Heart left ventricle (tissue), 13 donors: ENCODE data around the gene XBP1.

Experiments
- CTCF ChIP-seq, 12 donors: fragments of 200-600 bp; sonication (generic) in 4 of 12; IDR thresholded peaks; one replicate each; pipeline versions ENCODE4 v1.5.0 to v1.8.0; 2018 to 2022; ENCODE audit warnings: antibody characterized with exemption in 12 of 12, mild to moderate bottlenecking in 5 of 12
- POLR2A ChIP-seq, 2 donors: fragments of 450-650 bp; IDR thresholded peaks; one replicate each; pipeline ENCODE4 v1.6.1; 2017; ENCODE audit warnings: antibody characterized with exemption in 2 of 2, mild to moderate bottlenecking in 2 of 2, moderate library complexity in 2 of 2
- donor health status: ischemic (EF 13 %, LVEDD 7.1; RV severe dilation, severe dysfunction).
- donor health status: DM: no; HTN: yes; CAD: no.
- donor health status: DM: no; HTN: no; CAD: no.
- donor health status: ischemic (EF 25% LVEDD 6.9; RV normal size, moderate dysfunction).
- donor health status: ischemic (EF 25% LVEDD 5.7; RV mildly dilated, moderate dysfunction).
- donor health status: ischemic (EF 35%, LVEDD 5.7; RV mildly dilated, moderate dysfunction).
- donor health status: nonischemic (EF 11% LVEDD 7.7; RV severe dilation, severe dysfunction).
- donor health status: DM: yes; HTN: yes; CAD: no.
- donor health status: PGD.
- donor health status: ischemic (EF 29% LVEDD 5.4; RV normal size, mild dysfunction).
- donor health status: nonischemic (EF 23%, LVEDD 6.1; RV moderate dilation, normal function).

- no peak for TF ChIP-seq CTCF (IDR thresholded peaks at IDR 0.05)
- no peak for TF ChIP-seq POLR2A (IDR thresholded peaks at IDR 0.05)
Observed at GRCh38 chr22:28773461-28773867, 26.9 kb downstream of the XBP1 start.
